ENCODE results near the gene CSMD2.

- no peak for TF ChIP-seq CTCF (IDR thresholded peaks at IDR 0.05)
- TF ChIP-seq EP300 (IDR thresholded peaks at IDR 0.05) = no peak
- no peak for TF ChIP-seq POLR2A (IDR thresholded peaks at IDR 0.05)
- no peak for TF ChIP-seq POLR2AphosphoS5 (IDR thresholded peaks at IDR 0.05)
Measured at GRCh38 chr1:34049994-34050393, 115.0 kb downstream of the CSMD2 start.

All from upper lobe of left lung (tissue), 4 donors.